Activated naive CD8-positive, alpha-beta T cell treated with anti-CD3 and anti-CD28 coated beads, Interleukin-2, amount 50 U/mL, for 24 hours (primary cell): ENCODE data around the gene SERF2.
A peak's percentile ranks its signal among the peaks of the same experiment; 100 is the strongest.
"Not testable (repeated sequence)": the region's sequence is repeated elsewhere in the genome, so short reads cannot be mapped to it uniquely, and the experiment has no call there.

Experiments
- ATAC-seq: fragments of 150-1000 bp; cut with Tn5 transposase; one replicate; pipeline ENCODE4 v1.10.0; 2021
- DNase-seq: peaks from one replicate; pipeline ENCODE4 v3.0.0; 2021
- H3K27ac Mint-ChIP-seq: one replicate; pipeline ENCODE4 v1.8.0; 2021; ENCODE audit warnings: mild to moderate bottlenecking, mixed read lengths
- H3K27me3 Mint-ChIP-seq: one replicate; pipeline ENCODE4 v1.8.0; 2021; ENCODE audit warnings: mixed read lengths
- H3K36me3 Mint-ChIP-seq: one replicate; pipeline ENCODE4 v1.8.0; 2021; ENCODE audit warnings: low read depth, mixed read lengths
- H3K4me1 Mint-ChIP-seq: one replicate; pipeline ENCODE4 v1.8.0; 2021; ENCODE audit warnings: mixed read lengths
- H3K4me3 Mint-ChIP-seq: one replicate; pipeline ENCODE4 v1.8.0; 2021; ENCODE audit warnings: mild to moderate bottlenecking, moderate library complexity, mixed read lengths
- H3K9me3 Mint-ChIP-seq: one replicate; pipeline ENCODE4 v1.8.0; 2021; ENCODE audit warnings: mixed read lengths

The SERF2 gene

DNA sequence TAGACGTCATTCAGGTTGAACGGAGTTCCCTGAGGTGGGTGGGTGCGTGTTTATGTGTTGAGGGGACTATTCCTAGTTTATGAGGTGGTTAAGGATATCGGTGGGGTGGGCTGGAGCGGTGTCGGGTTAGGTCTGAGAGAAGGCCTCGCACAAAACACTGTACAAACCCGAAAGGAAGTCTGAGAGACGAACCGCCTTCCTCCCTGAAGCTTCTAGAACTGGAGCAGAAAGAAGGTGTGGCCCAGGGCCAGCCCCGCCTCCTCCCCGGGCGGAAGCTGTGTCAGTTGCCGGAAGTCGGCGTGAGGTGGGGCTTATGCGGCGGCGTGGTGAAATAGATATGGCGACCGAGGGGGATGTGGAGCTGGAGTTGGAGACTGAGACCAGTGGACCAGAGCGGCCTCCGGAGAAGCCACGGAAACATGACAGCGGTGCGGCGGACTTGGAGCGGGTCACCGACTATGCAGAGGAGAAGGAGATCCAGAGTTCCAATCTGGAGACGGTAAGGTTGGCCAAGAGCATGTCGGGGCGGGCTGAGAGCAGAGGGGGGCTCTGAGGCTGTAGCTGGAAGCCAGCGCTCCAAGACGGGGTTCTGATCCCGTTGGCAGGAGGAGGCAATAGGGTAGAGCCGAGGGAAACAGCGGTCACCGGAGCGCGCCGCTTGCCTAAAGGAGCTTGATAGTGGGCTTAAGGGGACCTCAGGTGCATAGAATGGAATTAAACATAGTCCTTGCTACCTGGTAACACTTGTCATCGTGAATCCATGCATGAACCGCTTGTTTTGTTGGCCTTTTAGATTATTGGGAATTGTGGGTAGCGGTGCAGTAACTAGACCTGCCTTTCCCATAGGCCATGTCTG lies 8.4 kb downstream of the SERF2 start, which contains the start of gene HYPK:
Gene HYPK, plus strand, starts transcription at position 314 of the 856 bp plus-strand sequence. Its CDS starts 24 bp downstream, at position 338.
- peaks cover 36% of the 10 kb centered on the region for H3K4me1 Mint-ChIP-seq
- DNase-seq (peak; percentile 90), ATAC-seq (peak; percentile 95)
- H3K9me3 Mint-ChIP-seq = no peaks in the 10 kb centered on the region
- H3K27me3 Mint-ChIP-seq = no peaks in the 10 kb centered on the region
- H3K4me3 Mint-ChIP-seq = peak within 1 kb of the TSS; percentile 92
- peak within 1 kb of the TSS; percentile 90 for H3K27ac Mint-ChIP-seq
- peaks cover 58% of the 10 kb centered on the region for H3K36me3 Mint-ChIP-seq

DNA sequence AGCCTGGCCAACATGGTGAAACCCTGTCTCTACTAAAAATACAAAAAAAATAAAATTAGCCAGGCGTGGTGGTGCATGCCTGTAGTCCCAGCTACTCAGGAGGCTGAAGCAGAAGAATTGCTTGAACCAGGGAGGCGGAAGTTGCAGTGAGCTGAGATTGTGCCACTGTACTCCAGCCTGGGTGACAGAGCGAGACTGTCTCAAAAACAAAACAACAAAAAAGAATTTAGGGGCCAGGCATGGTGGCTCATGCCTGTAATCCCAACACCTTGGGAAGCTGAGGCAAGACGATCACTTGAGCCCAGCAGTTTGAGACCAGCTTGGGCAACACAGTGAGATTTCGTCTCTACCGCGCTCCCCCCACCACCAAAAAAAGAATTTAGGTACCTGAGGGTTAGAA lies 10.6 kb downstream of the SERF2 start:
- H3K27me3 Mint-ChIP-seq, H3K4me3 Mint-ChIP-seq, ATAC-seq, DNase-seq, H3K27ac Mint-ChIP-seq, H3K9me3 Mint-ChIP-seq: not testable (repeated sequence)
- Mint-ChIP-seq H3K4me1 (peaks cover 33% of the 10 kb centered on the region), H3K36me3 (peaks cover 65% of the 10 kb centered on the region)

DNA sequence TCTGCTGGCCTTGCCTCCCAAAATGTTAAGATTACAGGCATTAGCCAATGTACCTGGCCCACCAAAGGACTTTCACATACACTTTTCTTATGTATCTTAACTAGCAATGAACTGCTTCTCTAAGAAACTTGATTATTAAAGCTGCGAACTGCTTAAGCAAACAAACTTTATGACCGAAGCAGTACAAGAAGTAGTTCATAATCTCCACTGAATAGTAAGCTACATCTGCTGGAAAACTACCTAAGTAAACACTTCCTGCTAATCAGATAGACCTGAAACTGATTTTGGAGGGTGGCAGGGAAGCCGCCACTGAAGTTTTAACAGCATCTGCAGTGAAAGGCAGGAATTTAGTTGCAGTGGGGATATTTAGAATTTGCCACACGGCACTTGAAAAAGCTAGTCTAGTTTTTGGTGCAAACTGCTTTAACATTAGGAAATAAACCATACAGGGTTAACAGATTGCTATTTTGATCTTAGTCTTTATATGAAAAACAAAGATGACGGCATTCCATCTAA lies 16.4 kb downstream of the SERF2 start:
- ATAC-seq = no peak
- Mint-ChIP-seq H3K36me3 (peaks cover 59% of the 10 kb centered on the region), H3K27ac (no peak overlapping the region), H3K4me1 (peaks cover 5% of the 10 kb centered on the region), H3K4me3 (no peak overlapping the region), H3K27me3 (no peaks in the 10 kb centered on the region), H3K9me3 (no peaks in the 10 kb centered on the region)
- DNase-seq = no peak

DNA sequence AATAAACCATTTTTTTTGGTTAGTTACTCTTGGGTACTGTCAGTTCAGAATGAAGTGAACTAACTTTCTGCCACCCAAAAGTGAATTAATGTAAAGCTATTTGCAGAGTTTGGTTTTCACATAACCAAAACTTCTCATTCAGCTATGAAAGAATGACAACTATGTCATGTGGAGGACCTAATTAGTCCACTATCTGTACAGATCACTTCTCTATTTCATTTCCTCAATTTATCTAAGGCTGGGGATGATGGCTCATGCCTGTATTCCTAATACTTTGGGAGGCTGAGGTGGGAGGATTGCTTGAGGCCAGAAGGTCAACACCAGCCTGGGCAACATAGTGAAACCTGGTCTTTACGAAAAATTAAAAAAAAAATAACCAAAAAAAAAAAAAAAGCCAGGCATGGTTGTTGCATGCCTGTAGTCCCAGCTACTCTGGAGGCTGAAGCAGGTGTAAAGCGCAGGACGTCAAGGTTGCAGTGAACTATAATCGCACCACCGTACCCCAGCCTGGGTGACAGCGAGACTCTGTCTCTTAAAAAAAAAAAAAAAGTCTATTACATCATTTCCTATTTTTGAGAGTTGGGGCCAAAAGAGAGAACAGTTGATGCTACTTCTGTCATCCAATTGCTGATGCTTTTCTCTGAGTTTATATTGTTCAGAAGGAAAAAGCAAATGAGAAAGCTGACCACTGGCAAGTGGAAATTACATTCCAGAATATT lies 17.0 kb downstream of the SERF2 start:
- Mint-ChIP-seq H3K27ac (no peak overlapping the region), H3K36me3 (peaks cover 63% of the 10 kb centered on the region), H3K4me3 (no peak overlapping the region), H3K9me3 (no peaks in the 10 kb centered on the region), H3K4me1 (peaks cover 5% of the 10 kb centered on the region), H3K27me3 (no peaks in the 10 kb centered on the region)
- DNase-seq (no peak), ATAC-seq (no peak)

DNA sequence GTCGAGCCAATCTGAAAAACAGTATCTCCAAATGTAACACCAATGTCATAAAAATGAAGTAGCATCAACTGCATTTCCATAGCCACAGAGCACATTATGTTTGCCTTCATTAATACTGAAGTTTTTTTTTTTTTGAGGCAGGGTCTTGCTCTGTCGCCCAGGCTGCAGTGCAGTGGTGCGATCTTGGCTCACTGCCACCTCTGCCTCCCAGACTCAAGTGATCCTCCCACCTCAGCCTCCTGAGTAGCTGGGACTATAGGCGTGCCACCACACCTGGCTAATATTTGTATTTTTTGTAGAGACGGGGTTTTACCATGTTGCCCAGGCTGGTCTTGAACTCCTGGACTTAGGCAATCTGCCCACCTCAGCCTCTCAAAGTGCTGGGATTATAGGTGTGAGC lies 22.9 kb downstream of the SERF2 start:
- ATAC-seq, H3K27me3 Mint-ChIP-seq, H3K4me1 Mint-ChIP-seq, H3K4me3 Mint-ChIP-seq, H3K27ac Mint-ChIP-seq, DNase-seq, H3K9me3 Mint-ChIP-seq: not testable (repeated sequence)
- H3K36me3 Mint-ChIP-seq = peaks cover 59% of the 10 kb centered on the region

DNA sequence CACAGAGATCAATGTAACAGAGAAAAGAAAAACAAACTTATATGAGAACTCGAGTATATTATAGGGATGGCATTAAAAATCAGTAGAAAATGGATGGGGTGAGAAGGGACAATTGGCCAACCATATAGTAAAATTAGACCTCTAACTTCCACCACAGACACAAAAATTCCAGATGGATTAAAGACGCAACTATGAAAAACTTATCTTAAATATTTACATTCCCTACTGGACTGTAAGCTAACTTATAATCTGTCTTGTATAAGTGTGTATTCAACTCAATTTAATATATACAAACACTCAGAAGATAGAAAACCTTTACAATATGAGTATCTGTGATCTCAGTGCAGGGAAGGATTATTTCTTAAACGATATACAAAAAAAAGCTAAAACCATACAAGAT lies 29.4 kb downstream of the SERF2 start:
- H3K4me3 Mint-ChIP-seq = peak overlapping the region; percentile 55
- peaks cover 4% of the 10 kb centered on the region for H3K9me3 Mint-ChIP-seq
- peaks cover 37% of the 10 kb centered on the region for H3K36me3 Mint-ChIP-seq
- peaks cover 57% of the 10 kb centered on the region for H3K4me1 Mint-ChIP-seq
- no peak for DNase-seq
- H3K27me3 Mint-ChIP-seq = no peaks in the 10 kb centered on the region
- peak overlapping the region; percentile 2 for H3K27ac Mint-ChIP-seq
- ATAC-seq = no peak

DNA sequence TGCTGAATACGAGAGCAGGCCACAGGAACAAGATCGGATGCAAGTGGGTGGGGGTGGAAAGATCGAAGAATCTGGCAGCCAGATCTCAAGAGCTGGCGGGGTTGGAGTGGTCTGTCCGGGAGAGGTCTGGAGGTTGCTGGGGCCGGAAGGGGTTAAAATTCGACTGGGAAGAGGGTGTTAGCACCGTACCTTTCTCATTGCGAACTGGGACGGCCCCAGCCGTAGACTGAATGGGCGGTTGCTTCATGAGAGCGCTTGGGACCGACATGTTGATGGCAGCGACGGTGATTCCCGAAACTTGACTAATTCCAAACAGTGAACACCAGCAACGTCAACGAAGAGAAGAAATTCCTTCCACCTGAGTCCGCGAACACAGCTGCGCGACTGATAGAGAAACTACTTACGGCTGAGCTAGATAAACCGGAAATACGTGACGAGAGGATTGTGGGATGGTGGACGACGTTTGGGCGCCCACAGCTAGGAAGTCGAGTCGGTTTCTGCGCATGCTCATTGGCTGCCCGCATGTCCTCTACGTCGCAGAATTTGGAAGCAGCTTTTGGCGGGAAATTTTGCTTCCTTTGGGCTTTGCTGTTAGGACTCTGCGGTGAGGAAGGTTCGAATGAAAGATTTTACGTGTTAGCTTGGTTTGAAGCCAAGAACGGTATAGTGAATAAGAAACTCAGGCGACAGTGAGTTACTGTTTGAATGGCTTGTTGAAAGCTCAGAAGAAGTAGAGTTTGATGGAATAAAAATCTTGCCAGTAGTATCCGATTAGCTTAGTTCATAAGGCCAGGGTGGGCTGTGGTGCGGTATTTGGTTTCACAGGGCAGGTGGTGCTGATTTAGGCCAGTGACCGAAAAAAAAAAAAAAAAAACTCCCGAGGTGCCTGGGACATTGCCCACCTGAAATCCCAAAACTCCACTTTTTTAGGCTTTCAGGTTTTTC lies 32.5 kb downstream of the SERF2 start, which contains the start of gene MFAP1:
Gene MFAP1, minus strand, starts transcription at position 389 of the 945 bp plus-strand sequence. Its CDS starts 121 bp downstream, at position 268.
- DNase-seq (peak; percentile 91), ATAC-seq (peak; percentile 87)
- Mint-ChIP-seq H3K27me3 (no peaks in the 10 kb centered on the region), H3K4me1 (peaks cover 76% of the 10 kb centered on the region), H3K27ac (peak within 1 kb of the TSS; percentile 94), H3K9me3 (peaks cover 4% of the 10 kb centered on the region), H3K4me3 (peak within 1 kb of the TSS; percentile 96), H3K36me3 (peaks cover 36% of the 10 kb centered on the region)

DNA sequence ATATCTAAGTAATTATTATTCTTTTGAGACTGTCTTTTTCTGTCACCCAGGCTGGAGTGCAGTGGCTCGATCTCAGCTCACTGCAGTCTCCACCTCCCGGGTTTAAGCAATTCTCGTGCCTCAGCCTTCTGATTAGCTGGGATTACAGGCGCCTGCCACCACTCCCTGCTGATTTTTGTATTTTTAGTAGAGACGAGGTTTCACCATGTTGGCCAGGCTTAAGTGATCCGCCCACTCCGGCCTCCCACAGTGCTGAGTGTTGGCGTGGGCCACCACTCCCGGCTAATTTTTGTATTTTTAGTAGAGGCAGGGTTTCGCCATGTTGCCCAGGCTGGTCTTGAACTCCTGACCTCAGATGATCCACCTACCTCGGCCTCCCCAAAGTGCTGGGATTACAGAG lies 33.2 kb downstream of the SERF2 start:
- H3K27me3 Mint-ChIP-seq, ATAC-seq, H3K9me3 Mint-ChIP-seq, H3K27ac Mint-ChIP-seq: not testable (repeated sequence)
- Mint-ChIP-seq H3K4me3 (peak overlapping the region; percentile 91), H3K36me3 (peaks cover 40% of the 10 kb centered on the region), H3K4me1 (peaks cover 80% of the 10 kb centered on the region)
- peak; percentile 11 for DNase-seq

DNA sequence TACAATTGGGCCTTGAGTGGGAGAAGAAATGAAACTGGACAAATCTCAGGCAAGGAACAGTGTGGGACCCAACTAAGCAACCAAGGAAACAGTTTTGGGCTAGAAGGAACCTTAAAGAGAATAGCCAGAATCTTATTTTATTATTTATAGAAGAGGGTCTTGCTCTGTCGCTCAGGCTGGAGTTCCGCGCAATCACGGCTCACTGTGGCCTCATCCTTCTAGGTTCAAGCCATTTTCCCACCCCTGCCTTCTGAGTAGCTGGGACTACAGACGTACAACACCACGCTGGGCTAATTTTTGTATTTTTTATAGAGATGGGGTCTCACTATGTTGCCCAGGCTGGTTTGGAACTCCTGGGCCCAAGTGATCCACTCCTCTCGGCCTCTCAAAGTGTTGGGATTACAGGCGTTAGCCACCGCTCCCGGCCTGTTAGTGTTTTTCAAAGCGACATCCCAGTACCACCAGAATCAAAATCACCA lies 33.9 kb downstream of the SERF2 start:
- peak overlapping the region; percentile 91 for H3K4me3 Mint-ChIP-seq
- no peaks in the 10 kb centered on the region for H3K27me3 Mint-ChIP-seq
- peaks cover 42% of the 10 kb centered on the region for H3K36me3 Mint-ChIP-seq
- H3K4me1 Mint-ChIP-seq = peaks cover 80% of the 10 kb centered on the region
- ATAC-seq (no peak), DNase-seq (peak; percentile 14)
- peaks cover 4% of the 10 kb centered on the region for H3K9me3 Mint-ChIP-seq
- peak overlapping the region; percentile 92 for H3K27ac Mint-ChIP-seq

DNA sequence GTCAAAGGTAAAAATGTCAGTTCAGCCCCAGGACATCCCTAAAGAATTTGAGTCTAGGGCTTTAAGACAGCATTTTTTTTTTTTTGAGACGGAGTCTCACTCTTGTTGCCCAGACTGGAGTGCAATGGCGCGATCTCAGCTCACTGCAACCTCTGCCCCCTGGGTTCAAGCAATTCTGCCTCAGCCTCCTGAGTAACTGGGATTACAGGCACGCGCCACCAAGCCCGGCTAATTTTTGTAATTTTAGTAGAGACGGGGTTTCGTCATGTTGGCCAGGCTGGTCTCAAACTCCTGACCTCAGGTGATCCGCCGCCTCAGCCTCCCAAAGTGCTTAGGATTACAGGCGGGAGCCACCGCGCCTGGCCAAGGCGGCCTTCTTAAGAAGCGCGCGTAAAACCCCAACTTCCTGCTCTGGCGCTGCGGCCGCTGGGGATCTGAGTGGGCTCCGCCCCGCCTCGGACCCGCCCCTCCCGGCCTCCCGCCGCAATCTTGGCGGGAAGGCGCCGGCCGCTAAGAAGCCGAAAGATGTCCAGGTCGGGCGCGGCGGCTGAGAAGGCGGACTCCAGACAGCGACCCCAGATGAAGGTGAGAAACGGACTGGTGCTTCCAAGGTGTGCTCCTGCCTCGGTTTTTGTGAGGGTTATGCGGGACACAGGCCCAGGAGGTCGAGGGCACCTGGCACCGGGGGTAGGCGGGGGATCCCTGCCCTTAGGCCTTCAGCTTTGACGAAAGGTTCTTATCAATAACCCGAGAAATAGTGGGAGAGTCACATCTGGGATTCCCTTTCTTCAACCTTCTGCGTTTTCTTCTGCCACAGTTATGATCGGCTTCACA lies 34.6 kb downstream of the SERF2 start, which contains the start of gene WDR76:
Gene WDR76, plus strand, starts transcription at position 495 of the 834 bp plus-strand sequence. Its CDS starts 31 bp downstream, at position 526.
- H3K27ac Mint-ChIP-seq = peak within 1 kb of the TSS; percentile 92
- H3K27me3 Mint-ChIP-seq = no peaks in the 10 kb centered on the region
- peaks cover 77% of the 10 kb centered on the region for H3K4me1 Mint-ChIP-seq
- peak; percentile 88 for DNase-seq
- H3K9me3 Mint-ChIP-seq = peaks cover 4% of the 10 kb centered on the region
- peak within 1 kb of the TSS; percentile 91 for H3K4me3 Mint-ChIP-seq
- peaks cover 38% of the 10 kb centered on the region for H3K36me3 Mint-ChIP-seq
- peak; percentile 79 for ATAC-seq

DNA sequence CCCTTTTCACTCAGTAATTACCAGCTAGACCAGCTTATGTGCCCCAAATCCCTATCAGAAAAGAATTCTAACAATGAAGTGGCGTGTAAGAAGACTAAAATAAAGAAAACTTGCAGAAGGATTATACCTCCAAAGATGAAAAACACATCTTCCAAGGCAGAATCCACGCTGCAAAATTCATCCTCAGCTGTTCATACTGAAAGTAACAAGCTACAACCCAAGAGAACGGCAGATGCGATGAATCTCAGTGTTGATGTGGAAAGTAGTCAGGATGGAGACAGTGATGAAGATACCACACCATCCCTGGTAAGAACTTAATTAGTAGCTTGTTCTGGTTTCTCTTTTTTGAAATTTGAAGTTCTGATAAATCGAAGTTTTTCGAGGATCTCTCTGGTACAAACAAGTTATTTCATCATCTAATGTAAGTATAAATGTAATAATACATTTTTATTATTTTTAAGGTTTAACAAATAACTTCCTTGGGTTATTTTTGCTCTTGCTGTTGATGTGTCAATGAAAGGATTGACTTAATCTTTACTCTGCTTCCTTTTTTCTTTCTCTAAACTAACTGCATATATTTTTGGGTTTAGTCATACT lies 36.0 kb downstream of the SERF2 start:
- DNase-seq (peak; percentile 12), ATAC-seq (peak; percentile 31)
- peak overlapping the region; percentile 92 for H3K27ac Mint-ChIP-seq
- peaks cover 4% of the 10 kb centered on the region for H3K9me3 Mint-ChIP-seq
- no peaks in the 10 kb centered on the region for H3K27me3 Mint-ChIP-seq
- peaks cover 41% of the 10 kb centered on the region for H3K36me3 Mint-ChIP-seq
- H3K4me3 Mint-ChIP-seq = peak overlapping the region; percentile 91
- peaks cover 70% of the 10 kb centered on the region for H3K4me1 Mint-ChIP-seq

DNA sequence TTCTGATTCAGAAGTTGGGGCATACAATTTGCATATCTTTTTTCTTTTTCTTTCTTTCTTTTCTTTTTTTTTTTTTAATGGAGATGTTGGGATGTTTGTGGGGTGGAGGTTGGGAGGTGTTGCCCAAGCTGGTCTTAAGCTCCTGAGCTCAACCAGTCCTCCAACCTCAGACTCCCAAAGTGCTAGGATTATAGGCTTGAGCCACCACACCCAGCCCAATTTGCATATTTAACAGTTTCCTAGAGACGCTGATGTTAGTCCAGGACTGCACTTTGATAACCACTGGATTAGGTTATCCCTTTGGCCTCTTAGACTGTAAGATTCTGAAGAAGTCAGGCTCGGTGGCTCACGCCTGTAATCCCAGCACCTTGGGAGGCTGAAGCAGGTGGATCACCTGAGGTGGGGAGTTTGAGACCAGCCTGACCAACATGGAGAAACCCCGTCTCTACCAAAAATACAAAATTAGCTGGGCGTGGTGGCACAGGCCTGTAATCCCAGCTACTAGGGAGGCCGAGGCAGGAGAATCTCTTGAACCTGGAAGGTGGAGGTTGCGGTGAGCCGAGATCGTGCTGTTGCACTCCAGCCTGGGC lies 37.9 kb downstream of the SERF2 start:
- Mint-ChIP-seq H3K36me3 (peaks cover 42% of the 10 kb centered on the region), H3K27ac (peak overlapping the region; percentile 27), H3K4me3 (peak overlapping the region; percentile 26), H3K4me1 (peaks cover 55% of the 10 kb centered on the region)
- H3K27me3 Mint-ChIP-seq, H3K9me3 Mint-ChIP-seq, ATAC-seq, DNase-seq: not testable (repeated sequence)
